GM12891 (cell line): ENCODE results near the gene CHST9.

Experiments used
- PAX5 ChIP-seq: IDR thresholded peaks from 2 replicates; pipeline ENCODE4 v1.6.1; 2011; ENCODE audit warnings: low read length, moderate library complexity, mild to moderate bottlenecking; ENCODE audit not compliant: insufficient read depth, severe bottlenecking
- POLR2A ChIP-seq: IDR thresholded peaks from 2 replicates; pipeline ENCODE4 v1.6.1; 2011; ENCODE audit warnings: low read depth, low read length, control low read depth
- POLR2AphosphoS5 ChIP-seq: IDR thresholded peaks from 2 replicates; pipeline ENCODE4 v1.6.1; 2011; ENCODE audit warnings: low read depth, low read length, control low read depth
- TAF1 ChIP-seq: IDR thresholded peaks from 2 replicates; pipeline ENCODE4 v1.6.1; 2011; ENCODE audit warnings: low read depth, low read length, control low read depth

DNA sequence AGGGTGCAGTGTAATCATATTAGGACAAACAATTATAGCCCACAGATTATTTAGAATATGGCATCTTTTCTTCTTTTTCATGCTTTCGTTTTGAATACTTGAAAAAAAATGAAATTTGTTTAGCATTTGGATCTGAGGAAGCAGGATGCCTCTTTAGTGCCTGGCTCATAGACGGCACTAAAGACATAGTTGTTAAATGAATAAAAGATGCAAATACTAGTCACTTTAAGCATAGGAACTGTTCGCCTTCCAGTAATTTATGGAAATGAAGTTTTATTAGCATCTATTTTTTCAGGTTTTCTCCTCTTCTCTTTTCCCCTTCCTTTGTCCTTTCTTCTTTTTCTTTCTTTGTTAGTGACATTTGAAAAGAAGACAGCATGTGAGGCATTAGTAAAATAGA, 80.4 kb downstream of the CHST9 start:
- TF ChIP-seq POLR2AphosphoS5 (no peak), TAF1 (no peak), POLR2A (no peak), PAX5 (no peak)
